GM12878 (cell line): ENCODE results near the gene NDRG2. TPM values are rescaled to one million over a fixed set of nuclear protein-coding genes. Genes with fewer than 3 reads are reported as not detected.

Experiments
- ATF7 ChIP-seq: fragments of 450-650 bp; IDR thresholded peaks from 2 replicates; pipeline ENCODE4 v1.6.1; 2016; ENCODE audit warnings: low read depth, mild to moderate bottlenecking
- EGR1 ChIP-seq, 2 experiments: IDR thresholded peaks; 1 replicate in 1 of 2; 2 replicates in 1 of 2; pipeline ENCODE4 v1.6.1; 2011 to 2012; ENCODE audit warnings: low read depth in 2 of 2, low read length in 2 of 2, borderline replicate concordance in 1 of 2, mild to moderate bottlenecking in 1 of 2, moderate library complexity in 1 of 2
- GATAD2B ChIP-seq: fragments of 450-650 bp; conservative IDR thresholded peaks from 2 replicates; pipeline ENCODE4 v1.6.1; 2017; ENCODE audit warnings: low read depth, mild to moderate bottlenecking, moderate library complexity
- HDGF ChIP-seq: fragments of 450-650 bp; IDR thresholded peaks from 2 replicates; pipeline ENCODE4 v1.6.1; 2016; ENCODE audit warnings: antibody characterized with exemption
- IRF4 ChIP-seq: IDR thresholded peaks from 2 replicates; pipeline ENCODE4 v1.6.1; 2011; ENCODE audit warnings: low read depth, low read length
- KDM1A ChIP-seq: fragments of 200-600 bp; sonication (generic); IDR thresholded peaks from 2 replicates; pipeline ENCODE4 v1.6.1; 2016; ENCODE audit warnings: borderline replicate concordance
- MTA3 ChIP-seq: IDR thresholded peaks from 2 replicates; pipeline ENCODE4 v1.6.1; 2012; ENCODE audit warnings: low read length, inconsistent platforms, borderline replicate concordance
- NFXL1 ChIP-seq: fragments of 450-650 bp; IDR thresholded peaks from 2 replicates; pipeline ENCODE4 v1.6.1; 2017; ENCODE audit warnings: antibody characterized with exemption, mild to moderate bottlenecking, borderline replicate concordance
- NR2F1 ChIP-seq: fragments of 450-650 bp; conservative IDR thresholded peaks from 2 replicates; pipeline ENCODE4 v1.6.1; 2017; ENCODE audit warnings: mild to moderate bottlenecking
- PAX5 ChIP-seq: IDR thresholded peaks from 2 replicates; pipeline ENCODE4 v1.6.1; 2011; ENCODE audit warnings: low read depth, low read length, borderline replicate concordance
- POLR2A ChIP-seq: IDR thresholded peaks from 2 replicates; pipeline ENCODE4 v1.6.1; 2011; ENCODE audit warnings: low read depth, mild to moderate bottlenecking, low read length
- RCOR1 ChIP-seq: conservative IDR thresholded peaks from 2 replicates; pipeline ENCODE4 v1.6.1; 2012; ENCODE audit warnings: low read depth, low read length, improper control_type of control experiment
- RELB ChIP-seq: fragments of 450-650 bp; IDR thresholded peaks from 2 replicates; pipeline ENCODE4 v1.6.1; 2017; ENCODE audit warnings: low read depth, mild to moderate bottlenecking, moderate library complexity
- RUNX3 ChIP-seq: IDR thresholded peaks from 2 replicates; pipeline ENCODE4 v1.6.1; 2012; ENCODE audit warnings: low read length, inconsistent platforms
- SPI1 ChIP-seq: IDR thresholded peaks from 2 replicates; pipeline ENCODE4 v1.6.1; 2011; ENCODE audit warnings: low read depth, mild to moderate bottlenecking, low read length, moderate library complexity, borderline replicate concordance; ENCODE audit not compliant: insufficient read depth
- ZNF687 ChIP-seq: fragments of 450-650 bp; IDR thresholded peaks from 2 replicates; pipeline ENCODE4 v1.6.1; 2017; ENCODE audit warnings: mild to moderate bottlenecking, moderate library complexity
- polyA plus RNA-seq, 11 experiments: library from polyadenylated mRNA; depleted of rRNA in 4 of 11; unstranded in 6 of 11; stranded (reverse) in 5 of 11; fragments of >200 nt; fragmentation: Nextera tagmentation in 4 of 11; fragmentation: Illumina TruSeq in 1 of 11; extraction: Ambion mirVana in 4 of 11; extraction: Trizol in 1 of 11; gene quantifications; 1 replicate in 1 of 11; 2 replicates in 10 of 11; pipeline versions ENCODE4 v1.2.1 to v1.2.3, GENCODE V29; 2011 to 2016; ENCODE audit warnings: inconsistent platforms in 2 of 11, missing spikeins in 2 of 11, low read depth in 1 of 11
- total RNA-seq, 4 experiments: library from RNA; depleted of rRNA in 3 of 4; stranded (reverse); fragments of >200 nt in 3 of 4; fragmentation: Illumina TruSeq in 1 of 4; extraction: Trizol in 1 of 4; gene quantifications; 2 replicates each; pipeline versions ENCODE4 v1.2.1 to v1.2.3, GENCODE V29; 2013 to 2021

NDRG2 gene
- total and polyA plus RNA-seq, 10 of the 15 experiments (the other 5 are each of a cell fraction or from before 2014, with no cell fraction given): 0.15 to 0.49 TPM; not detected in 8

- no peak for TF ChIP-seq ZNF687
- peak; percentile 44; the same call in 1 of the 2 replicates for TF ChIP-seq ATF7
- peak; percentile 11; the same call in 1 of the 2 replicates for TF ChIP-seq PAX5
- TF ChIP-seq RUNX3: peak; percentile 22; the same call in 1 of the 2 replicates
- TF ChIP-seq NFXL1: peak; percentile 97
- TF ChIP-seq NR2F1: 0 out of 2 replicates have a peak, but pooled peaks have one; percentile 26
- TF ChIP-seq RCOR1: no peak
- no peak for TF ChIP-seq POLR2A
- 0 out of 3 replicates have a peak, but pooled peaks of 1 of the 2 experiments have one; percentile 44 for TF ChIP-seq EGR1 (IDR thresholded peaks at IDR 0.05; ENCODE audit: borderline replicate concordance in 1 of 2, low read depth in 2 of 2, low read length in 2 of 2)
- no peak for TF ChIP-seq IRF4
- 0 out of 2 replicates have a peak, but pooled peaks have one; percentile 45 for TF ChIP-seq HDGF
- no peak for TF ChIP-seq MTA3
- TF ChIP-seq KDM1A: no peak
- TF ChIP-seq RELB: no peak
- TF ChIP-seq SPI1: peak; percentile 93
- TF ChIP-seq GATAD2B: peak; percentile 79
These were observed 46.6 kb upstream of the NDRG2 start (continued) for GRCh38 chr14:21071225-21072030.
